ENCODE results near the gene FMO5.
"Not testable (repeated sequence)": the region's sequence is repeated elsewhere in the genome, so short reads cannot be mapped to it uniquely, and the experiment has no call there.

FMO5 gene

GRCh38 chr1:147225193-147225730 is at the start of gene FMO5:
FMO5 (minus strand) TSS chr1:147225339; CDS start chr1:147225029, 310 bp downstream.
- DNase-seq: peak; percentile 64

GRCh38 chr1:147273409-147274336 is 48.5 kb upstream of the FMO5 start:
- peak; percentile 45 for DNase-seq

DNA sequence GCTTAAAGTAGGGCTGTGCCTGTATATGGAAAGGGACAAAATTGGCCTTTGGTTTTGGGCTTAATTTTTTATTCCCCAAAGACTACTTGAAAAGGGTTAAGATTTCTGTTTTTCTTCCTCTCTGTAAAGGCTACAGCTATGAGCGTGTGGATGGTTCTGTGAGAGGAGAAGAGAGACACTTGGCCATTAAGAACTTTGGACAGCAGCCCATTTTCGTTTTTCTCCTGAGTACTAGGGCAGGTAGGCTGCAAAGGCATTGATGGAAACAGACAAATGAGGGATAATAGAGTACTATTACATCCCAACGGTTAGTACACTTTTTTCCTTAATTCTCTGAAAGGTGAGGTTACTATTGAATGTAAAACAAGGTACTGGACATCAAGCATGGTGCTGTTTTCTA is 46.9 kb upstream of the FMO5 start:
- DNase-seq: no peak

GRCh38 chr1:147270721-147271120 is 45.6 kb upstream of the FMO5 start:
- DNase-seq: no peak

DNA sequence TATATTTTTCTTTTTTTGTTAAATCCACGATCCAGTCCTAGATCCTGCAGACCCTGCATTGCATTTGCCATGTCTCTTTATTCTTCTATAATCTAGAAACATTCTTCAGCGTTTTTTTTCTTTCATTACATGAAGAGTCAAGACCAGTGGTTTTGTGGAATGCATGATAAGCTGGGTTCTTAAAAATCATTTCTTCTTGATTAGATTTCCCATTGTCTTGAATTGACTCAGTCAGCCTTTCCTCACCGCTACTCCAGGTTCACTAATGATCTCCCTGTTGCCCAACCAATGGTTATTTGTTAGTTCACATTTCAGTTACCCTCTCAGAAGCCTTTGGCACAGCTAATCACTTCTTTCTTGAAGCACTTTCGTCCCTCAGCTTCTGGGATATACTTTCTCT is 42.6 kb upstream of the FMO5 start:
- no peak for DNase-seq

- no peak for DNase-seq
Observed at GRCh38 chr1:147266381-147266780, 41.2 kb upstream of the FMO5 start.

GRCh38 chr1:147264158-147264768 is 39.1 kb upstream of the FMO5 start:
- no peak for DNase-seq

- DNase-seq: no peak
Observed at GRCh38 chr1:147260956-147261355, 35.8 kb upstream of the FMO5 start.

- no peak for DNase-seq
Observed at GRCh38 chr1:147252540-147252939, 27.4 kb upstream of the FMO5 start.

DNA sequence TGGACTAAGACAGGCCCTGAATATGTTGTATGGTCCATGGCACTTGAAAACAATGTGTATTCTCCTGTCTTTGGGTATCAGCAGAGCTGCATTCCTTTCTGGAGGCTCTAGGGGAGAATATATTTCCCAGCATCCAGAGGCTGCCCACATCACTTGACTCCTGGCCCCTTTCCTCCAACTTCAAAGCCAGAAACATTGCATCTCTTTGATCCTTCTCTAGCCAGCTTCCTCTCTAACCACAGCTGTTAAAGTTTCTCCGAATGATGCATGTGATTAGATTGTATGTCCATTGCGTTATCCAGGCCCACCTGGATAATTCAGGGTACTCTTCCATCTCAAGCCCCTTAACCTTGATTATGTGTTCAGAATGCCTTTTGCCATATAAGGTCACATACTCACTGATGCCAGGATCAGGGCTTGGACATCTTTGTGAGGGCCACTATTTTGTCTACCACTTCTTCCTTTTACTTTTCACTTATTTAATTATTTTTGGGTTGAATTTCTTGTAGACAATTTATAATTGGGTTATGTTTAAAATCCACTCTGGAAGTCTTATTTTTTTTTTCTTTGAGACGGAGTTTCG is 22.6 kb upstream of the FMO5 start:
- no peak for DNase-seq

- no peak for DNase-seq
Observed at GRCh38 chr1:147246910-147247655, 21.9 kb upstream of the FMO5 start.

DNA sequence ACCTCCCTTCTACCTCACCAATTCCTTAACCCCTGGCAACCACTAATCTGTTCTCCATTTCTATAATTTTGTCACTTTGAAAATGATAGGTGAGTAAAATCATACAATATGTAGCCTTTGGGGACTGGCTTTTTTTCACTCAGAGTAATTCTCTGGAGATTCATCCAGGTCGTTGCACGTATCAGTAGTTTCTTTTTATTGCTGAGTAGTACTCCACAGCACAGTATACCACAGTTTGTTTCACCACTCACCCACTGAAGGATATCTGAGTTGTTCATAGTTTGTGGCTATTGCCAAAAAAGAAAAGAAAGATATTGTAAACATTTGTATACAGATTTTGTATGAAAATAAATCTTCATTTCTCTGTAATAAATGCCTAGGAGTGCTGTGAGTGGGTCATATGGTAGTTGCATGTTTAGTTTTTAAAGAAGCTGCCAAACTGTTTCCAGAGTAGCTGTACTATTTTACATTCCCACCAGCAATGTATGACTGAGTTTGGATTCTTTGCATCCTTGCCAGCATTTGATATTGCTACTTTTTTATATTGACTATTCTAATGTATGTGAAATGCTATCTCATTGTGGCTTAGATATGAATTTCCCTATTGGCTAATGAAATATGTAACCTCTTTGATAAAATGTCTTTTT is 21.0 kb upstream of the FMO5 start:
- no peak for DNase-seq

DNA sequence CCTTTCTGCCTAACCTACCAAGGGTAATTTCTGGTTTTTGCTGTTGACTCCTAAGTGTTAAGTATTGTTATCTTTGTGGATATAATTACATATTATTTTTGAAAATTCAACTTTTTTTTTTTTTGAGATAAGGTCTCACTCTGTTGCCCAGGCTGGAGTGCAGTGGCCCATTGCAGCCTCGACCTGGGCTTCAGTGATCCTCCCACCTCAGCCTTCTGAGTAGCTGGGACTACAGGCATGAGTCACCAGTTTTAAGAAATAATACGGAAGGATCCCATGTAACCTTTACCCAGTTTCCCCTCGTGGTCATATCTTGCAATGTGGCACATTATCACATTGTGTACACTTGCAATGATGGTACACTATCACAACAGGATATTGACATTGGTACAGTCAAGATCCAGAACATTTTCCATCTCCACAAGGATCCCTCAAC is 20.5 kb upstream of the FMO5 start:
- no peak for DNase-seq

DNA sequence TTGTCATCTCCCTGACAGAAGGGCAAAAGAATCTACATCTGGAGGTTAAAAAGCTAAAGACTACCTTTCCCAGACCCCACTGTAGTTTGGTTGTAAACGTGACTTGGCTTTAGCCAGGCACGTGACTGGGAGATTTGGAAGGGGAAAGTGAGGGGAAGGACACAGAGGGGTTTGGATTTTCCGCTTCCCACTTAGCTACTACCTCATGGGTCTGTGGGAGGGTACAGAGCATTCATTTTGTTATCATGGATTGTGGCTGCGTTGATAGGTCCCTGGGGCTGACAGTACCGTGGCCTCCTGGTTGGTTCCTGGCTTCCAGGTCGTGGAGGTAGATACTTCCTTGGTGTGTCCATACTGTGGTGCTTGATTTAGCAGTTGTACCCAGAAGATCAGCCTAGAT is 20.0 kb upstream of the FMO5 start:
- DNase-seq: no peak

DNA sequence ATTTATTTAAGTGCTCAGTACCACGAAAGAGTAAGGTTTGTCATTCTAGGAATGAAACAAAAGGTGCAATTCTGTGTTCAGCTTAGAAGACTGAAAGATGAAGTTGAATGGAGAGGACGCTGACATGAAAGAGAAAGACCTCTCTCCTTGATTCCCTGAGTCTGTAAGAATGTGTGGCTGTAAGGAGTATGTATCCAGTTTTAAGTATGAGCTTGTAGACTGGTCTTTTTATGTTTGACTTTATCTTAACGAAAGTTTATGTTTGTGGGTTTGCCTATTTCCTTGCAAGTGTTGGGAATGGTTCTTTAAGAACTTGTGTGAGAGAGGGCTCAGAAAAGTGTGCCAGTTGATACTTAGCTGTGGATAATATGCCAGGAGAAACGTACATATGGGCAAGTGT is 18.7 kb upstream of the FMO5 start:
- DNase-seq: no peak

GRCh38 chr1:147243228-147243685 is 18.1 kb upstream of the FMO5 start:
- DNase-seq: no peak

DNA sequence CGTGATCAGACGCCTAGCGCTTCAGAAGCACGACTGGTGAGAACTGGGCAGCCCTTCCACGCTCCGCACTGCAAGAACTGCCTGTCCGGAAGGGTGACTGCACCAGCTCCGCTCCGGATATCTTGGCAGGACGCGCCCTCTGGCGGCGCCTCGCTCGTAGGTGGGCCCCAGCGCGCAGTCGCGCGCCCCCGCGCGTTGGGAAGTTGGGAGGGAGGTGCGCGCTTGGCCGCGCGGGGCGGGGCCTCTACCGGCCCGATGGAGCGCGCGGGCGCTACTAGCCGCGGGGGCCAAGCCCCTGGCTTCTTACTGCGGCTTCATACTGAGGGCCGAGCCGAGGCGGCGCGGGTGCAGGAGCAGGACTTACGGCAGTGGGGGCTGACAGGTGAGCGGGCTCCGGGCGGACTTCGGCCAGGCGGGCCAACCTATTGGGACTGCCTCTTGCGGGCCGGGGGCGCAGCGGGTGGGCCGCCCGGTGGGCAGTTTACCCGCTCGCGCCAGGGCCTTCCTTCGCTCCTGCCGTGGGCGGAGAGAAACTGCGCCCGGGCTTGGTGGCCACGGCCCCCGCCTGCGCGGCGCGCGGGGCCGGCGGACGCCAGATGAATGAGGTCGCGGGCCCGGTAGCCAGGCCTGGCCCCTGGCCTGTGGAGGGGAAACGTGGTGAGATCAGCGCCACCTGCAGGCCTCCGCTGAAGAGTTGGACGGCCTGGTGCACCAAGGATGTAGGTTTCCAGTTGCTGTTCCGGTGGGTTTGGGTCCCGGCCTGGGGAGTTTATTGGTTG is 17.5 kb upstream of the FMO5 start, which contains the start of gene CHD1L:
TSS of gene CHD1L (plus strand) at position 236 of the 779 bp plus-strand sequence. CDS start at position 256, 20 bp downstream.
- peak; percentile 99 for DNase-seq

DNA sequence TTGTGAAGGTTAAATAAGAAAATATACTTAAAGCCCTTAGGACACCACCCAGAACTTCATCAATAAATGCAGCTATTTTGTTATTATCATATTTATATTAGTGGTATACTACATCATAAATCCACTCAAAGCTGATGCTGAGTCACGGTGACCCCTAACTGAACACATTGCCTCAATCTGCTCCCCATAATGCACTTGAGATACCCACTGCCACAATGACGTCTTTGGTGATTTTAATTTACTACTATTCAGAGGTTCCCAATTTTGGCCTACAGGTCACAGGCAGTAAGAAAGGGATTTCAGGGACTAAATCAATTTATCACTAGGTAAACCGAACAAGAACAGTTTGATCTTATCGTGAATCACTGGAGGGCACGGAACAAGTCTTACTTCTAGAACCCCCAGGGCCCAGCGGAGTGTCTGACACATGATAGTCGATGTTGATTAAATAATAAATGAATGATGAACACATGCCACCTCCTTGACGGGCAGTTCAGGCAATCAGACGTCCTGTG is 16.9 kb upstream of the FMO5 start:
- DNase-seq: no peak

GRCh38 chr1:147240131-147240721 is 15.1 kb upstream of the FMO5 start:
- DNase-seq: not testable (repeated sequence)

Data from retina (tissue), 1 donor.